Measurements from ENCODE around the gene ABHD13.

Gene ABHD13

GRCh38 chr13:108273429-108274118, 55.4 kb downstream of the ABHD13 start:
- FAIRE-seq (peak; percentile 41), DNase-seq (ENCODE audit: insufficient read length, low spot score) (no peak)
- TF ChIP-seq CTCF (IDR thresholded peaks at IDR 0.05; ENCODE audit: insufficient read depth, missing control alignments): no peak

- no peak for FAIRE-seq
- no peak for TF ChIP-seq CTCF (IDR thresholded peaks at IDR 0.05; ENCODE audit: insufficient read depth, missing control alignments)
- no peak for DNase-seq (ENCODE audit: insufficient read length, low spot score)
These were observed 56.5 kb downstream of the ABHD13 start for GRCh38 chr13:108274718-108275117.

- no peak for FAIRE-seq
- DNase-seq (ENCODE audit: insufficient read length, low spot score): no peak
- TF ChIP-seq CTCF (IDR thresholded peaks at IDR 0.05; ENCODE audit: insufficient read depth, missing control alignments): no peak
These were observed 57.9 kb downstream of the ABHD13 start for GRCh38 chr13:108276060-108276459.

- no peak for TF ChIP-seq CTCF (IDR thresholded peaks at IDR 0.05; ENCODE audit: insufficient read depth, missing control alignments)
- DNase-seq (ENCODE audit: insufficient read length, low spot score): no peak
- no peak for FAIRE-seq
These were observed 60.3 kb downstream of the ABHD13 start for GRCh38 chr13:108278466-108278865.

GRCh38 chr13:108281901-108282300, 63.7 kb downstream of the ABHD13 start:
- no peak for FAIRE-seq
- no peak for DNase-seq (ENCODE audit: insufficient read length, low spot score)
- no peak for TF ChIP-seq CTCF (IDR thresholded peaks at IDR 0.05; ENCODE audit: insufficient read depth, missing control alignments)

GRCh38 chr13:108283110-108283509, 64.9 kb downstream of the ABHD13 start:
- no peak for FAIRE-seq
- DNase-seq (ENCODE audit: insufficient read length, low spot score): no peak
- TF ChIP-seq CTCF (IDR thresholded peaks at IDR 0.05; ENCODE audit: insufficient read depth, missing control alignments): no peak
